Suprapubic skin (tissue), 4 donors: ENCODE data around the gene TMX2. TPM values are rescaled to one million over a fixed set of nuclear protein-coding genes. Genes with fewer than 3 reads are reported as not detected.

ENCODE experiments used
- DNase-seq, 2 donors: peaks; one replicate each; pipeline ENCODE4 v3.0.0-alpha.2; 2019; ENCODE audit warnings: low spot score in 2 of 2
- H3K27ac ChIP-seq: fragments of 200-600 bp; sonication (generic); one replicate; pipeline ENCODE4 v1.5.1; 2019
- H3K27me3 ChIP-seq: fragments of 200-600 bp; sonication (generic); one replicate; pipeline ENCODE4 v1.5.1; 2019
- H3K36me3 ChIP-seq: fragments of 200-600 bp; sonication (generic); one replicate; pipeline ENCODE4 v1.5.1; 2019
- H3K4me1 ChIP-seq: fragments of 200-600 bp; sonication (generic); one replicate; pipeline ENCODE4 v1.5.1; 2019
- H3K4me3 ChIP-seq: fragments of 200-600 bp; sonication (generic); one replicate; pipeline ENCODE4 v1.5.1; 2019; ENCODE audit warnings: mild to moderate bottlenecking
- H3K9me3 ChIP-seq: fragments of 200-600 bp; sonication (generic); one replicate; pipeline ENCODE4 v1.5.1; 2019
- EP300 ChIP-seq: sonication (generic); formaldehyde crosslinking; IDR thresholded peaks from one replicate; pipeline ENCODE4 v1.6.1; 2017; ENCODE audit warnings: antibody characterized with exemption
- POLR2A ChIP-seq, 2 donors: fragments of 450-650 bp; IDR thresholded peaks; one replicate each; pipeline ENCODE4 v1.6.1; 2017; ENCODE audit warnings: antibody characterized with exemption in 2 of 2, mild to moderate bottlenecking in 2 of 2, moderate library complexity in 2 of 2
- POLR2AphosphoS5 ChIP-seq, 3 donors: sonication (generic); formaldehyde crosslinking; IDR thresholded peaks; one replicate each; pipeline ENCODE4 v1.6.1; 2017; ENCODE audit warnings: antibody characterized with exemption in 3 of 3
- WGBS: methylation state at CpG from one replicate; pipeline ENCODE4 v1.1.5; 2018; 5-methylcytosine and 5-hydroxymethylcytosine counted together
- total RNA-seq, 4 donors: library from RNA; depleted of rRNA; stranded (reverse); fragments of >200 nt; gene quantifications; one replicate each; pipeline ENCODE4 v1.1.0, GENCODE V29; 2016
- TF ChIP-seq, protein P1 (sequence below), 2 donors: fragments of 200-600 bp in 1 of 2; fragments of 450-650 bp in 1 of 2; sonication (generic) in 1 of 2; IDR thresholded peaks; one replicate each; pipeline ENCODE4 v1.5.1; 2016 to 2019; ENCODE audit warnings: antibody characterized with exemption in 2 of 2, mild to moderate bottlenecking in 1 of 2, moderate library complexity in 1 of 2

Gene TMX2
- total RNA-seq, 4 donors from 2014 or later, result 36.9 to 67.7 (median 55.0) TPM

DNA sequence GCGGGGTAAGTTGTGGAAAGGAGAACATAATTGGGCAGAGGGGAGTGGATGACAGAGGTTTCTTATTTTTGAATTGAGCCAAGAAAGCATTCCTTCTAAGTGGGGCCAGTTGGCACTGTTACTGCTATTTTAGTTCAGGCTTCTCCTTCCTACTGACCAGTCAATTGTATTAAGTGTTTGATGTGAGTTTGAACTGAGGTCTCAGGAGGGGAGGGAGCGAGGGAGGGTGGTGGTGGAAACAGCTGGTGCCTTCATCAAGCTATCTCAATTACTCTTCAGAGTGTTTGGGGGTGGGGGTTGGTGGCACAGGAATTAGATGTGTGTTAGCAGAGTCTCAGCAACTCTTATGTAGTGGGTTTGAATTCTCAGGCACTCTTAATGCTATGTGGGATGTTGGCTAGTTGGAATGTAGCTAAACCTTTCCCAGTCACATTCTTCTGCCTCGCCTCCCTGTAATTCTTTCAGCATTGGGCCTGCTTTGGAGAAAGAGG, 63.7 kb downstream of the TMX2 start:
- peaks cover 91% of the 10 kb centered on the region for H3K4me1 ChIP-seq
- H3K27me3 ChIP-seq, result no peaks in the 10 kb centered on the region
- H3K4me3 ChIP-seq, result no peak overlapping the region
- H3K36me3 ChIP-seq, result no peaks in the 10 kb centered on the region
- DNase-seq, result no peak
- peak overlapping the region; percentile 84 for H3K27ac ChIP-seq
- no peaks in the 10 kb centered on the region for H3K9me3 ChIP-seq
- TF ChIP-seq EP300 (no peak), POLR2A (IDR thresholded peaks at IDR 0.05) (no peak)
- WGBS, result 50% methylated on average over 3 of the region's 3 CpGs

DNA sequence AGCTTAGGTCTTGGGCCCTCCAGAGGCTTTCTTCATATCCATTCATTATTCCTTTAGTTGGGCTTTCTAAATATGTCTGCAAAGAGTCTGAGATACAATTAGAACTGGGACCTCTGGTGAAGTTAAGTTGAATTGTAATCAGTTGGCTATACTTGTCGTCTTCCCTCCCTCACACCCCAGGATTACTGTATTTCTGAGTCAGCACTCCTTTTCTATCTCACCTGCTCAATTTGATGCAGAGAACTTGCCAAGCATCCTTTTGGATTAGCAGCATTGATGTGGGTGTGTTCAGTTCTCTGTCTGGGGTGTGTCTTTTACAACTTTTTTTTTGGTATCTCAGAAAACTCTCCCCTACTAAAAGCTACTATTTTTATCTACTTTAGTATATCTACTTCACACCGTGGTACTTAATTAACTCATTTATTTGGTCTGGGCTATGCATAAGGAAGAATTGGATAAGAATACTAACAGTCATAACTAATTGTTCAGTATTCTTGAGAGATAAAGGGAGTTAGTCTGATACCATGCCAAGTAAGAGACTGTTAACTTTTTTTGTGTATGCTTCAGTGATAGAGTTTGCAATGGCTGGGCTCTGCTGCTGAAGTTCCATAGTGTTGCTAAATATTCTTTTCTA, 64.3 kb downstream of the TMX2 start:
- TF ChIP-seq POLR2AphosphoS5 (IDR thresholded peaks at IDR 0.05), result no peak
- H3K27me3 ChIP-seq, result no peaks in the 10 kb centered on the region
- no peaks in the 10 kb centered on the region for H3K36me3 ChIP-seq
- H3K4me3 ChIP-seq, result no peak overlapping the region
- H3K4me1 ChIP-seq, result peaks cover 94% of the 10 kb centered on the region
- no peaks in the 10 kb centered on the region for H3K9me3 ChIP-seq
- H3K27ac ChIP-seq, result peak overlapping the region; percentile 84
- DNase-seq, result no peak
- 15% methylated on average over 2 of the region's 2 CpGs for WGBS

DNA sequence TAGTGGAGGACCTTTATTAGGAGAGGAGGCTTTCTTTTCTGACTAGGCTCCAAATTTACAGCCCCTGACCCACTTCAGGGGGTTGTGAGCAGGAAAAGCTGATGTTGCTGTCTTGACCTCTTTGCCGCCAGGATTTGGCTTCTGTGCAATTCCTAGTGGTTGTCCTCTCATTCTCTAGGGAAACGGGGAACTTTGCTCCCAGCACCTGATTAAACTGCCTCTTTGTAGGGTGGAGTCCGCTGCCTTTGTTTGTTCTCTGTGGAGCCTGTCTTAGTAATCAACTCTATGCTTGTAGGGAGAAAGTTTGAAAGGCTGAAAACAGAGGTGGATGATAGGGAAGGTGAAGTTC, 65.5 kb downstream of the TMX2 start:
- DNase-seq, result no peak
- H3K4me1 ChIP-seq, result peaks cover 97% of the 10 kb centered on the region

DNA sequence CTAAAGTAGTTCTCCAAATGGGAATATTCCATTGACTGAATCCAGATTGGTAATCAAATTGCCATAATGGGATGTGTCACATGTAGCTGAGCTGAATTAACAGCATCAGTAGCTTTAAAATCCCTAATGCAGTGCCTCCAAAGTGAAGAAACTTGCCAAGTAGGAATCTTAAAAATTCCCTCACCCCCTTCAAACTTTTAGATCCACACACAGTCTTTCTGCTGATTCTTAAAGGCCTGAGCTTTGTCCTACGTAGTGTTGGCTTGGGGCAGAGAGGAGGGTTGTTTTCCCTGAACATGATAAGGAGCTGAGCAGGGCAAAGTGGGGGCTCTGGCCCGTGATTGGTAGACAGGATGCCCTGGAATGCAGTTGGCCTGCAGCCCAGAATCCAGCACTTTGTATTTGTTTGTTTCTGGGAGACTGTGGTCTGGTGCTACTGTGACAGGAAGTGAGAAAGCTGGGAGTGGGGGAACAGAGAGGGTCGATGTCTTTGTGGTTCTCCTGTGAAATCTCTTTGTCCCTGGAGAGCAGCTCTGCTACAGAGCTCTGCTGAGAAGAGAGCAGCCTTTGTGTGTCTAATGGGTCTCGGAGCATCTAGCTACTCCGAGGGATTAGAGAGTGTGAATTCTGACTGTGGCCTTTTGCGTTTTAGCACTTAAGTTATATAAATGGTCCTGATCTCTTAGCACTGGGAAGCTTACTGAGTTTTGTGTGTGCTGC, 66.1 kb downstream of the TMX2 start:
- H3K9me3 ChIP-seq, result no peaks in the 10 kb centered on the region
- peak overlapping the region; percentile 84 for H3K27ac ChIP-seq
- TF ChIP-seq POLR2AphosphoS5 (IDR thresholded peaks at IDR 0.05), result peak in 1 of 3 donors; percentile 47
- no peak for TF ChIP-seq EP300
- TF ChIP-seq POLR2A (IDR thresholded peaks at IDR 0.05), result no peak
- TF ChIP-seq, protein P1, sequence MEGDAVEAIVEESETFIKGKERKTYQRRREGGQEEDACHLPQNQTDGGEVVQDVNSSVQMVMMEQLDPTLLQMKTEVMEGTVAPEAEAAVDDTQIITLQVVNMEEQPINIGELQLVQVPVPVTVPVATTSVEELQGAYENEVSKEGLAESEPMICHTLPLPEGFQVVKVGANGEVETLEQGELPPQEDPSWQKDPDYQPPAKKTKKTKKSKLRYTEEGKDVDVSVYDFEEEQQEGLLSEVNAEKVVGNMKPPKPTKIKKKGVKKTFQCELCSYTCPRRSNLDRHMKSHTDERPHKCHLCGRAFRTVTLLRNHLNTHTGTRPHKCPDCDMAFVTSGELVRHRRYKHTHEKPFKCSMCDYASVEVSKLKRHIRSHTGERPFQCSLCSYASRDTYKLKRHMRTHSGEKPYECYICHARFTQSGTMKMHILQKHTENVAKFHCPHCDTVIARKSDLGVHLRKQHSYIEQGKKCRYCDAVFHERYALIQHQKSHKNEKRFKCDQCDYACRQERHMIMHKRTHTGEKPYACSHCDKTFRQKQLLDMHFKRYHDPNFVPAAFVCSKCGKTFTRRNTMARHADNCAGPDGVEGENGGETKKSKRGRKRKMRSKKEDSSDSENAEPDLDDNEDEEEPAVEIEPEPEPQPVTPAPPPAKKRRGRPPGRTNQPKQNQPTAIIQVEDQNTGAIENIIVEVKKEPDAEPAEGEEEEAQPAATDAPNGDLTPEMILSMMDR (IDR thresholded peaks at IDR 0.05), result no peak
- DNase-seq, result peak; percentile 90 to 95
- H3K27me3 ChIP-seq, result no peaks in the 10 kb centered on the region
- 9% methylated on average over 6 of the region's 6 CpGs for WGBS
- no peaks in the 10 kb centered on the region for H3K36me3 ChIP-seq
- H3K4me3 ChIP-seq, result peak overlapping the region; percentile 5
- H3K4me1 ChIP-seq, result peaks cover 95% of the 10 kb centered on the region

More for the DNA sequence above, 65.5 kb downstream of the TMX2 start:
- H3K27ac ChIP-seq, result peak overlapping the region; percentile 84
- H3K4me3 ChIP-seq, result peak overlapping the region; percentile 5
- 25% methylated on average over 3 of the region's 3 CpGs for WGBS
- no peaks in the 10 kb centered on the region for H3K27me3 ChIP-seq
- TF ChIP-seq, protein P1 (IDR thresholded peaks at IDR 0.05), result no peak
- TF ChIP-seq EP300 (no peak), POLR2AphosphoS5 (IDR thresholded peaks at IDR 0.05) (no peak), POLR2A (IDR thresholded peaks at IDR 0.05) (no peak)
- no peaks in the 10 kb centered on the region for H3K36me3 ChIP-seq
- no peaks in the 10 kb centered on the region for H3K9me3 ChIP-seq

DNA sequence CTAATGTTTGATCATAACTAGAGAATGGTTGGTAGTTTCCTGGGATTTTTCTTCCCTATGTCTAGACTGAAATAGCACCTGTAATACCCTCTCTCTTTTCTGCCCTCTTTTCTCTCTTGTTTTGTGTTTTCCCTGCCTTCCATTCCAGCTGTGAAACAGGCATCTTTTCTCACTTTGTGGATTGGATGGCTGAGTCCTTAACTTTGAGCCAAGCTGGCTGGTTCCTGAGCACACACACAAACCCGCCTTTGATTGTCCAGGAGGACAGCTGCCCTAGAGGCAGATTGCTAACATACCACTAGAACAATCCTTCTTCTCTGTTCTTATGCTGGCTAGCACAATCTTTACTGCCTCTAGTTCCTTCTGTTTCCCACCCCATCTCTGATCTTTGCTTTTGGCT, 66.9 kb downstream of the TMX2 start:
- Histone ChIP-seq H3K9me3 (no peaks in the 10 kb centered on the region), H3K27me3 (no peaks in the 10 kb centered on the region), H3K27ac (peak overlapping the region; percentile 84), H3K36me3 (no peaks in the 10 kb centered on the region), H3K4me1 (peaks cover 97% of the 10 kb centered on the region), H3K4me3 (peak overlapping the region; percentile 5)
- DNase-seq, result no peak
- 25% methylated on average over 1 of the region's 1 CpG for WGBS
- TF ChIP-seq EP300 (no peak), POLR2AphosphoS5 (IDR thresholded peaks at IDR 0.05) (peak in 1 of 3 donors; percentile 39), POLR2A (IDR thresholded peaks at IDR 0.05) (no peak)
- TF ChIP-seq, protein P1 (IDR thresholded peaks at IDR 0.05), result no peak

DNA sequence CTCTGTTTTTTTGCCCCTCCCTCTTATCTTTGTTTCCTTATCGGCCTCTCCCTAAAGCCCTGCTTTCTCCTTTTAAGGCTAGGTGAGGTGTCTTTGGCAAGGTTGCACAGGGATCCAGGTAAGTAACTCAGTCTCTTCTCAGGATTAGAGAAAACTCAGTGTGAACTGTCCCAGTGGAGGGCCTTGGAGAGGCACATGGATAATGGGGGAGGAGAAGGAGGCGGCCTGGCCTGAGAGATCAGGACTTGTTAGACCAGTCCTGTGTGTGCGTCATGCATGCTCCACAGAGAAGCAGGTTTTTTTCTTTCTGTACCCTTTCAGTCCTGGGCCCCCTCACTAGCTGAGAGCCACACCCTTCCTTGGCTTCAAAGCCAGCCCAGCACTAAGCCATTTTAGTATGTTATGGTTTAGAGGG, 69.1 kb downstream of the TMX2 start:
- H3K36me3 ChIP-seq, result no peaks in the 10 kb centered on the region
- H3K27me3 ChIP-seq, result no peaks in the 10 kb centered on the region
- H3K9me3 ChIP-seq, result no peaks in the 10 kb centered on the region
- DNase-seq, result no peak
- TF ChIP-seq, protein P1 (IDR thresholded peaks at IDR 0.05), result no peak
- no peak for TF ChIP-seq POLR2A (IDR thresholded peaks at IDR 0.05)
- no peak for TF ChIP-seq EP300
- no peak for TF ChIP-seq POLR2AphosphoS5 (IDR thresholded peaks at IDR 0.05)
- 39% methylated on average over 3 of the region's 3 CpGs for WGBS
- H3K27ac ChIP-seq, result peak overlapping the region; percentile 84
- peaks cover 97% of the 10 kb centered on the region for H3K4me1 ChIP-seq
- H3K4me3 ChIP-seq, result no peak overlapping the region
